SK-N-MC (cell line): Measurements from ENCODE around the gene RPL39.

Experiments used
- EZH2 ChIP-seq: fragments of 200-600 bp; sonication (generic); IDR thresholded peaks from one replicate; pipeline ENCODE4 v1.6.1; 2017; ENCODE audit warnings: antibody characterized with exemption
- POLR2AphosphoS5 ChIP-seq: IDR thresholded peaks from 2 replicates; pipeline ENCODE4 v1.6.1; 2012; ENCODE audit warnings: mild to moderate bottlenecking, low read depth, low read length, borderline replicate concordance

DNA sequence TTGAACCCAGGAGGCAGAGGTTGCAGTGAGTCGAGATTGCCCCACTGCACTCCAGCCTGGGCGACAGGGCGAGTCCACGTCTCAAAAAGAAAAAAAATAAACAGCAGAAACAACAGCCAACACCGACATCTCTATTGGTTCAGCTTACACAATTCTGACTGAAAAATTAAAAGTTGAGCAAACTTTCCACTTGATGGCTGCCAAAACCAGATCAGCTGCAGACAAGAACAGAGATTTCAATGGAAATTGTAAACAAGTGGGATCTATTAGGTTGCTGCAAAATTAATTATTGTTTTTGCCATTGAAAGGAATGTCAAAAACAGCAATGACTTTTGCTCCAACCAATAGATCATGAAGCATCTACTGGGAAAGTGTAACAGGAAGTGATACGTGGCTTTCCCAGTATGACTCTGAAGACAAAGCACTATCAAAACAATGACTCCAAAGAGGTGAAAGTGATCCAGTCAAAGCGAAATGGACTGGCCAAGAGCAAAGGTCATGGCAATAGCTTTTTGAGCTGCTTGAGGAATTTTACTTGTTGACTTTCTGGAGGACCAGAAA is 35.0 kb upstream of the RPL39 start:
- no peak for TF ChIP-seq POLR2AphosphoS5
- TF ChIP-seq EZH2, result no peak
